Thoracic aorta (tissue), 2 donors: ENCODE results near the gene REPIN1. TPM values are rescaled to one million over a fixed set of nuclear protein-coding genes. Genes with fewer than 3 reads are reported as not detected.

Experiments
- ATAC-seq: fragments of 150-250 bp; one replicate; pipeline ENCODE4 v1.8.0; 2017; ENCODE audit warnings: low read depth; ENCODE audit not compliant: insufficient number of reproducible peaks, low FRiP score
- DNase-seq: peaks from one replicate; pipeline ENCODE4 v3.0.0-alpha.2; 2020; ENCODE audit warnings: low spot score
- H3K27ac ChIP-seq, 2 donors: fragments of 200-600 bp; sonication (generic); 1 replicate in 1 of 2; 2 replicates in 1 of 2; pipeline ENCODE4 v1.5.1; 2016; ENCODE audit warnings: mild to moderate bottlenecking in 2 of 2, moderate library complexity in 2 of 2
- H3K27me3 ChIP-seq: fragments of 200-600 bp; sonication (generic); replicated peaks from 2 replicates; pipeline ENCODE4 v1.6.0; 2016; ENCODE audit warnings: mild to moderate bottlenecking; ENCODE audit not compliant: insufficient read depth
- H3K36me3 ChIP-seq: fragments of 200-600 bp; sonication (generic); one replicate; pipeline ENCODE4 v1.5.1; 2016
- H3K4me1 ChIP-seq, 2 donors: fragments of 200-600 bp; sonication (generic); 1 replicate in 1 of 2; 2 replicates in 1 of 2; pipeline versions ENCODE4 v1.5.1 to v1.6.0; 2016; ENCODE audit warnings: low read depth in 2 of 2, mild to moderate bottlenecking in 1 of 2; ENCODE audit not compliant: control insufficient read depth in 1 of 2
- H3K4me3 ChIP-seq: fragments of 200-600 bp; sonication (generic); 2 replicates; pipeline ENCODE4 v1.5.1; 2016; ENCODE audit warnings: mild to moderate bottlenecking
- H3K9me3 ChIP-seq: fragments of 200-600 bp; sonication (generic); 2 replicates; pipeline ENCODE4 v1.5.1; 2016
- total RNA-seq, 2 donors: library from RNA; depleted of rRNA; stranded (reverse); fragments of >200 nt; gene quantifications; one replicate each; pipeline versions ENCODE4 v1.1.0 to v1.2.3, GENCODE V29; 2016
- TF ChIP-seq, protein P1 (sequence below): fragments of 200-600 bp; sonication (generic); IDR thresholded peaks from one replicate; pipeline ENCODE4 v1.5.1; 2019; ENCODE audit warnings: antibody characterized with exemption

REPIN1 gene
- total RNA-seq, 2 donors from 2014 or later, result 80.0 to 82.3 TPM

DNA sequence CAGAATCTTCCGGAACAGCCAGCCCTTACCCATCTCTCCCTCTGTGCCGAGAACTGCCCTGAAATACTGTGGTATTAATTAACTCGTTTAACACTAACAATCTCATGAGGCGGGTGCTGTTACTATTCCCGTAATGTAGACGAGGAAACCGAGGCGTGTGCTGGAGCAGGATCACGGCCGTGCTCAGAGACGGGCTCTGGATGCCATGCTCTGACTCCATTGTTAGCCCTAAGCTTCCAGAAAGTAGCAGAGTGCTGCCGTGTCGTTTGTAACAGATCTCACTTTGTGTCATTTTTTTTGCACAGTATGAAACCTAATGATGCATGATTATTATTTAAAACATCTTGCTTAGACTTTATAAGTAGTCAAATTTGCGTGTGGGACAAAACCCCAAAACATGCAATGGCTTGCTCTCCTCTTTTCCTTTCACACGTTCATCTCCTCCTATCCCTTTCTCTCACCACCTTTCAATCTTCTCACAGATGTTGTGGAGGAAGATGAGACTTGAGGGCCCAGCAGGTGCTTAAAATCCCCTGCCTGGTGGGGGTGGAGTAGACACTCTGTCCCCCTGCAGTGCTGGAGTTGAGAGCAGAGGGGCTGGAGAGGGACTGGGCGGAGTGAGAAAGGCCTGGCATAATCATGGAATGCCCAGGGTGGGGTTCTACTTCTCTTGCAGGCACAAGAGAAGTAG is 44.8 kb upstream of the REPIN1 start:
- TF ChIP-seq, protein P1, sequence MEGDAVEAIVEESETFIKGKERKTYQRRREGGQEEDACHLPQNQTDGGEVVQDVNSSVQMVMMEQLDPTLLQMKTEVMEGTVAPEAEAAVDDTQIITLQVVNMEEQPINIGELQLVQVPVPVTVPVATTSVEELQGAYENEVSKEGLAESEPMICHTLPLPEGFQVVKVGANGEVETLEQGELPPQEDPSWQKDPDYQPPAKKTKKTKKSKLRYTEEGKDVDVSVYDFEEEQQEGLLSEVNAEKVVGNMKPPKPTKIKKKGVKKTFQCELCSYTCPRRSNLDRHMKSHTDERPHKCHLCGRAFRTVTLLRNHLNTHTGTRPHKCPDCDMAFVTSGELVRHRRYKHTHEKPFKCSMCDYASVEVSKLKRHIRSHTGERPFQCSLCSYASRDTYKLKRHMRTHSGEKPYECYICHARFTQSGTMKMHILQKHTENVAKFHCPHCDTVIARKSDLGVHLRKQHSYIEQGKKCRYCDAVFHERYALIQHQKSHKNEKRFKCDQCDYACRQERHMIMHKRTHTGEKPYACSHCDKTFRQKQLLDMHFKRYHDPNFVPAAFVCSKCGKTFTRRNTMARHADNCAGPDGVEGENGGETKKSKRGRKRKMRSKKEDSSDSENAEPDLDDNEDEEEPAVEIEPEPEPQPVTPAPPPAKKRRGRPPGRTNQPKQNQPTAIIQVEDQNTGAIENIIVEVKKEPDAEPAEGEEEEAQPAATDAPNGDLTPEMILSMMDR, result no peak
- Histone ChIP-seq H3K36me3 (no peaks in the 10 kb centered on the region), H3K9me3 (no peaks in the 10 kb centered on the region), H3K4me3 (peak overlapping the region; percentile 80), H3K4me1 (peaks cover 0 to 24% of the 10 kb centered on the region in 2 donors), H3K27me3 (no peaks in the 10 kb centered on the region), H3K27ac (peak overlapping the region in 1 of 2 donors; percentile 34)
- DNase-seq (no peak), ATAC-seq (no peak)

DNA sequence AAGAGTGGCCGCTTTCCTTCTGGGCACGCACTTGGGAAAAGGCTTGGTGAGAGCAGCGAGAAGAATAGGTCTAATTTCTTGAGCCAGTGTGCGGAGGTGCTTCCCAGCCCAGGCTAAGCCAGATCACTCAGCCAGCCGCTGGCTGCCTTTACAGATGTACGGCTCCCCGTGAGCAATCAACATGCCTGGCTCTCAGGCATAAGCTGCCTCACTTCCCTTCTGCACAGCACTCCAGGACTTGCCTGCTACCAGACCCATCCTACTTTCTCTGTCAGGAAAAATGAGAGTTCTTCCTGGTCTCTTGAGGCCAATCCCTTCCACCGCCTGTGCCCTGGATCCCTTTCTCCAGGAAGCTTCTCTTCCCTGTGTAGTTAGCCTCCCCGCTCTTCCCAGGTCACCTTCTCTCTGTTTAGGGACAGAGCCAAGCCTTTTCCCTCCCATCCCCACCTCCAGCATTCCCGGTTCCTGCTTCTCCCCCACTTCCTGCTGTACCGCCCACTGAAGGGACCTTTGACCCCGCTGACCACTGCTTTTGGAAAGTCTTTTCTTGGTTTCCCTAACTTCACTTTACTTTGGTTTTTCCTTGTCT is 44.2 kb upstream of the REPIN1 start:
- peaks cover 0 to 24% of the 10 kb centered on the region in 2 donors for H3K4me1 ChIP-seq
- H3K4me3 ChIP-seq, result no peak overlapping the region
- no peak for DNase-seq
- no peaks in the 10 kb centered on the region for H3K27me3 ChIP-seq
- H3K27ac ChIP-seq, result no peak overlapping the region
- H3K36me3 ChIP-seq, result no peaks in the 10 kb centered on the region
- no peaks in the 10 kb centered on the region for H3K9me3 ChIP-seq
- TF ChIP-seq, protein P1, result no peak
- ATAC-seq, result no peak

DNA sequence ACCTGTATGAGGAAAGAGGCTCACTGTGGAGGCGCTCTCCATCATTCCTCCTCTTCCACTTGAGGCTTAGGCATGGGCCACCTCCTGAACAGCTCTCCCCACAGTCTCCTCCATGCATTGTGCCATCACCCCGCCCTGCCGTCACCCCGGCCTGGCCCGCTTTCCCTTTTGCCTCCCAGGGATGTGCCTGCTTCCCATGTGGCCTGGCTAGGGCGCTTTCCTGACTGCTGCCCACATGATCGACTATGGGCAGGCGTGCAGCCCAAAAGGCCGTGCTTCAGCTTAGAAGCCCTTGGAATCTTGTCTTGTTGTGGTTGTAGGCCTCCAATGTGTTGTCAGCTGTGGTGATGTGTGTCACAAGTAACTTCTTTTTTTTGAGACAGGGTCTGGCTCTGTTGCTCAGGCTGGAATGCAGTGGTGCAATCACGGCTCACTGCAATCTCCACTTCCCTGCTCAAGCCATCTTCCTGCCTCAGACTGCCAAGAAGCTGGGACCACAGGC is 43.5 kb upstream of the REPIN1 start:
- no peak overlapping the region for H3K4me3 ChIP-seq
- H3K9me3 ChIP-seq, result no peaks in the 10 kb centered on the region
- TF ChIP-seq, protein P1, result no peak
- H3K36me3 ChIP-seq, result no peaks in the 10 kb centered on the region
- ATAC-seq, result no peak
- no peak overlapping the region for H3K27ac ChIP-seq
- H3K27me3 ChIP-seq, result no peaks in the 10 kb centered on the region
- peaks cover 0 to 24% of the 10 kb centered on the region in 2 donors for H3K4me1 ChIP-seq
- DNase-seq, result no peak

DNA sequence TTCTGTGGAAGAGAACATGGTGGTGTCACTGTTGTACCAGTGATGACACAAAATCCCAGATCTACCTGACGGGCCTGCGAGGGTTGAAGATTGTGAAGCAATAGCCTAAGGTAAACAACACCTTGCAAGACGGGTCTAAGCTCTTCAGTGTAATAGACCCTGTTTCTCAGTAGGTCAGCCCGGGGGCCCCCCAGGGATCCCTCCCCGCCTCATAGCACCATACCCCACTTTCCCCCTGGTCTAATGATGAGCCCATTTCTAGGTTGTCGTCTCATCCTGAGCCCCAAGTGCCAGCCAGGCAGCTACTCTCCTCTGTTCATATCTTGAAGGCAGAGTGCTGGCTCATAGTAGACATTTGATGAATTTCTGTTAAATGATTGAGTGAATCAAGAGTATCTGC is 42.7 kb upstream of the REPIN1 start:
- H3K27ac ChIP-seq, result no peak overlapping the region
- no peaks in the 10 kb centered on the region for H3K9me3 ChIP-seq
- H3K36me3 ChIP-seq, result no peaks in the 10 kb centered on the region
- ATAC-seq (no peak), DNase-seq (no peak)
- H3K4me3 ChIP-seq, result no peak overlapping the region
- H3K27me3 ChIP-seq, result no peaks in the 10 kb centered on the region
- peaks cover 0 to 24% of the 10 kb centered on the region in 2 donors for H3K4me1 ChIP-seq
- TF ChIP-seq, protein P1, result no peak

DNA sequence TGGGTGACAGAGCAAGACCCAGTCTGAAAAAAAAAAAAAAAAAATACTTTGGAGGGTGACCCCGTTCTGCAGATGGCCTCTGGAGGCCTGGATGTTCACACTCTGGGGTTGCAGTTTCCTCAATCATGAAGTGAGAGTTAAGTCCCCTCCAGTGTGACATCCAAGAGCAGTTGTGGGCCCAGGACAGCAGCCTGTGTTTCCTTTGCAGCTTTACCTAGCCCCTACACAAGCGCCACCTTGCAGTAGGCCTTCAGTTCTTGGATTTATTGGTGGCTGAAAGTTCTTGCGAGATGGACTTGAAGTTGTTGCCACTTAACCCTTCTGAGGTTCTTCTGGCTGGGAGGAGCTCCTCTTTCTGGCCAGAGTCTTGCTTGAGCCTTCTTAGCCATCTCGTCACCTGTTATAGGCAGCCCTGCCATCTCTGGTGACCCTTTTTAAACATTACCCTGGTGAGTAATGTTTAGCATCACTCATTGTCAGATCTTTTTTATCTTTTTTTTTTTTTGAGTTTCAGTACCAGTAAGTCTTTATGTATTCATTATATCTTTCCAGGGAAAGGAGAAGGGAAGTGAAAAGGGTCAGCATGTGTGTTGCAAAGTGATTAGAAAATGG is 41.9 kb upstream of the REPIN1 start:
- Histone ChIP-seq H3K36me3 (no peaks in the 10 kb centered on the region), H3K9me3 (no peaks in the 10 kb centered on the region), H3K4me3 (no peak overlapping the region), H3K4me1 (peaks cover 0 to 24% of the 10 kb centered on the region in 2 donors), H3K27ac (no peak overlapping the region), H3K27me3 (no peaks in the 10 kb centered on the region)
- no peak for ATAC-seq
- no peak for DNase-seq
- TF ChIP-seq, protein P1, result no peak
